Ovary (tissue), 3 donors: ENCODE measurements around the gene KIAA0825.

Source experiments
- CTCF ChIP-seq, 3 donors: fragments of 450-650 bp in 2 of 3; fragments of 200-600 bp in 1 of 3; IDR thresholded peaks; one replicate each; pipeline versions ENCODE4 v1.5.1 to v1.8.0; 2016 to 2022; ENCODE audit warnings: antibody characterized with exemption in 3 of 3, mild to moderate bottlenecking in 1 of 3
- POLR2A ChIP-seq: fragments of 450-650 bp; IDR thresholded peaks from one replicate; pipeline ENCODE4 v1.6.1; 2017; ENCODE audit warnings: antibody characterized with exemption, mild to moderate bottlenecking, moderate library complexity
- donor health status: DM: no; HTN: no; CAD: no.

GRCh38 chr5:94276048-94276447 is 342.4 kb downstream of the KIAA0825 start:
- TF ChIP-seq CTCF (IDR thresholded peaks at IDR 0.05) = no peak
- no peak for TF ChIP-seq POLR2A
